ENCODE results near the gene RAMACL. TPM values are rescaled to one million over a fixed set of nuclear protein-coding genes. Genes with fewer than 3 reads are reported as not detected.

Gene RAMACL
- total and polyA plus RNA-seq, 2 of the 4 experiments (the other 2 are of a cell fraction), result 0.46 to 0.90 TPM

GRCh38 chr6:166604328-166604727 is 17.9 kb upstream of the RAMACL start:
- dilution Hi-C loops (cut with HindIII; ENCODE audit: low sequenced_read_pairs, unreplicated experiment), result no loop called here
- Histone ChIP-seq H3K27ac (ENCODE audit: insufficient read depth, low read length) (no peak overlapping the region), H3K9me3 (ENCODE audit: control insufficient read depth, insufficient read depth, low read length) (no peaks in the 10 kb centered on the region), H4K20me1 (ENCODE audit: insufficient read depth, low read length) (no peaks in the 10 kb centered on the region; the same call in 1 of the 2 replicates), H3K79me1 (ENCODE audit: low read depth in 1 of 2, low read length in 2 of 2) (peaks cover 48 to 62% of the 10 kb centered on the region in 2 experiments), H2AK5ac (ENCODE audit: low read depth, low read length) (no peak overlapping the region), H3K4me2 (ENCODE audit: low read depth, low read length) (no peak overlapping the region), H2AK9ac (replicated peaks; ENCODE audit: low read depth, low read length, poor library complexity) (no peak overlapping the region), H3K27me3 (ENCODE audit: control insufficient read depth, insufficient read depth, low read length) (no peaks in the 10 kb centered on the region), H3K56ac (ENCODE audit: extremely low read depth, insufficient read depth, low read length) (no peak overlapping the region), H3K36me3 (ENCODE audit: control insufficient read depth, insufficient read depth, low read length) (peaks cover 8% of the 10 kb centered on the region; the same call in 1 of the 2 replicates), H3K4me3 (ENCODE audit: insufficient read depth, low read depth, low read length) (no peak overlapping the region), H4K91ac (ENCODE audit: insufficient read depth, low read depth, low read length) (no peak overlapping the region), H2BK15ac (ENCODE audit: low read depth, low read length) (no peak overlapping the region), H2BK120ac (ENCODE audit: low read depth, low read length) (no peak overlapping the region), H2BK20ac (ENCODE audit: low read depth, low read length) (0 out of 2 replicates have a peak overlapping the region, but pooled peaks have one; percentile 1), H3K4ac (ENCODE audit: low read depth, low read length) (no peak overlapping the region), H3K9ac (ENCODE audit: low read depth, low read length) (no peak overlapping the region), H4K5ac (ENCODE audit: low read depth, low read length) (no peak overlapping the region), H3K9me1 (ENCODE audit: insufficient read depth, low read length) (peaks cover 21% of the 10 kb centered on the region), H3K18ac (ENCODE audit: low read depth, low read length) (no peak overlapping the region), H3K23ac (ENCODE audit: low read depth, low read length) (no peak overlapping the region), H4K8ac (ENCODE audit: low read depth in 2 of 2, low read length in 2 of 2) (no peak overlapping the region), H2AFZ (replicated peaks; ENCODE audit: low read length, poor library complexity) (no peak overlapping the region), H2BK5ac (ENCODE audit: low read depth, low read length, poor library complexity, severe bottlenecking) (no peak overlapping the region), H3K4me1 (ENCODE audit: control insufficient read depth, insufficient read depth, low read length) (peaks cover 23% of the 10 kb centered on the region), H3K14ac (replicated peaks; ENCODE audit: low read depth, low read length) (no peak overlapping the region)
- ChIA-PET POLR2A (ENCODE audit: unreplicated experiment) (no interaction called here), CTCF (no interaction called here)
- intact Hi-C loops (cut with micrococcal nuclease), result no loop called here
- in situ Hi-C loops (cut with MboI; ENCODE audit: low sequenced_read_pairs), result no loop called here
- 100% methylated on average over 3 of the region's 9 CpGs; no CpG with 5 or more reads in 1 of the 2 experiments for WGBS, 2 experiments (ENCODE audit: extremely low coverage in 2 of 2, insufficient read length in 1 of 2)
- TF ChIP-seq SMC3 (IDR thresholded peaks at IDR 0.05; ENCODE audit: low read depth, low read length), result no peak
- TF ChIP-seq RFX5 (IDR thresholded peaks at IDR 0.05; ENCODE audit: low read depth, low read length), result no peak
- TF ChIP-seq MAFK (IDR thresholded peaks at IDR 0.05; ENCODE audit: low read depth, low read length), result no peak
- TF ChIP-seq CHD1 (IDR thresholded peaks at IDR 0.05; ENCODE audit: low read depth, low read length), result no peak
- TF ChIP-seq USF2 (IDR thresholded peaks at IDR 0.05; ENCODE audit: low read depth, low read length), result no peak
- TF ChIP-seq MAZ (IDR thresholded peaks at IDR 0.05; ENCODE audit: borderline replicate concordance, low read depth, low read length), result no peak
- ATAC-seq (ENCODE audit: low read depth) (no peak), DNase-seq (no peak)
- no TSS peak for BruUV-seq (replicated peaks)

Measured in IMR-90 (cell line).